Measurements from ENCODE around the gene C22orf39.

Gene C22orf39

DNA sequence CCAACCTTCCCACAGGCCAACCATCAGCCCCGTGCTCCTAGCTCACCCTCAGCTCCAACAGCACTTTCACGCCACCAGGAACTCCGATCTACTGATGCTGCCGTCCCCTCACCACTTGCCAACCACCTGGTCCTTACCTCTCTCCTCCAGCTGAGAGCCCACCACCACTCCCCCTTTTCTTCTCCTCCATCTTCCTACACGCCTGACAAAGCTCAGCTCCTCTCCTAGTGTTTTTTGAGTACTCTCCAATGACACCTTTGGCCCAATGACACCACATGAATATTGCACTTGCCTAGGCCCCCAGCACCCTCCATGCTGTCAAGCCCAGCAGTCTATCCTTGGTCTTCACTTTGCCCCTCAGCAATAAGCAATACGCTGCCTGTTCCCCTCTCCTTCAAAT is 46.6 kb downstream of the C22orf39 start:
- no peak for DNase-seq (ENCODE audit: low read depth)
- TF ChIP-seq, protein P1, sequence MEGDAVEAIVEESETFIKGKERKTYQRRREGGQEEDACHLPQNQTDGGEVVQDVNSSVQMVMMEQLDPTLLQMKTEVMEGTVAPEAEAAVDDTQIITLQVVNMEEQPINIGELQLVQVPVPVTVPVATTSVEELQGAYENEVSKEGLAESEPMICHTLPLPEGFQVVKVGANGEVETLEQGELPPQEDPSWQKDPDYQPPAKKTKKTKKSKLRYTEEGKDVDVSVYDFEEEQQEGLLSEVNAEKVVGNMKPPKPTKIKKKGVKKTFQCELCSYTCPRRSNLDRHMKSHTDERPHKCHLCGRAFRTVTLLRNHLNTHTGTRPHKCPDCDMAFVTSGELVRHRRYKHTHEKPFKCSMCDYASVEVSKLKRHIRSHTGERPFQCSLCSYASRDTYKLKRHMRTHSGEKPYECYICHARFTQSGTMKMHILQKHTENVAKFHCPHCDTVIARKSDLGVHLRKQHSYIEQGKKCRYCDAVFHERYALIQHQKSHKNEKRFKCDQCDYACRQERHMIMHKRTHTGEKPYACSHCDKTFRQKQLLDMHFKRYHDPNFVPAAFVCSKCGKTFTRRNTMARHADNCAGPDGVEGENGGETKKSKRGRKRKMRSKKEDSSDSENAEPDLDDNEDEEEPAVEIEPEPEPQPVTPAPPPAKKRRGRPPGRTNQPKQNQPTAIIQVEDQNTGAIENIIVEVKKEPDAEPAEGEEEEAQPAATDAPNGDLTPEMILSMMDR (conservative IDR thresholded peaks at IDR 0.05; ENCODE audit: control insufficient read depth, insufficient read depth, low read depth, low read length), result no peak
- H3K4me3 ChIP-seq (ENCODE audit: control insufficient read depth, low read depth, low read length), result no peak overlapping the region

DNA sequence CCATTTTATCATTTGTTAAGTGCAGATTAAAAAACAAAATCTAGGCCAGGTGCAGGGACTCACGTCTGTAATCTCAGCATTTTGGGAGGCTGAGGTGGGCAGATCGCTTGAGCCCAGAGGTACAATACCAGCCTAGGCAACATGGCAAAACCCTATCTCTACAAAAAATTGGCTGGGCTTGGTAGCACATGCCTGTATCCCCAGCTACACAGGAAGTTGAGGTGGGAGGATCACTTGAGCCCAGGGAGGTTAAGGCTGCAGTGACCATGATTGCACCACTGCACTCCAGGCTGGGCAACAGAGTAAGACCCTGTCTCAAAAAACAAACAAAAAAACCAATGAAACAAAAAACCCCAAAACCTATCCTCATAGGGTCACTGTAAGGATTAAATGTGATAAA is 48.9 kb downstream of the C22orf39 start:
- H3K4me3 ChIP-seq (ENCODE audit: control insufficient read depth, low read depth, low read length), result no peak overlapping the region
- TF ChIP-seq, protein P1 (conservative IDR thresholded peaks at IDR 0.05; ENCODE audit: control insufficient read depth, insufficient read depth, low read depth, low read length), result no peak
- no peak for DNase-seq (ENCODE audit: low read depth)

DNA sequence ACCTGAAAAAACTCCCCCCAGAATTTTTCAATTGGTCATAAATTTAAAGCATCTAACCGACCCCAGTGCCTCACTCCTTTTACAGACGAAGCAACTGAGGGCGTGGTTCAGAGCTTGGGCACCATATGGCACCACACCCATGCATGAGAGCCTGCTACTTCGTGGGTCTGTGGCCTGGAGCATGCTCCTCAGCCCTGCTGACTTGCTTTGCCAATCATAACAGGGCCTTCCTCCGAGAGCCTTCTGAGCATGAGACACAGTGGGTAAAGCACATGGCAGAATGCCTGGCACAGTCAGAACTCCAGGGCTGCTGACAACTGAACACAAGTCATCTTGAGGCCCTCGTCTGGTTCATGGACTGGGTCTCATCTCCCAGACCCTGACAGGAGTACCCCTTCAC is 49.3 kb downstream of the C22orf39 start:
- H3K4me3 ChIP-seq (ENCODE audit: control insufficient read depth, low read depth, low read length), result no peak overlapping the region
- peak; percentile 25 for DNase-seq (ENCODE audit: low read depth)
- TF ChIP-seq, protein P1 (conservative IDR thresholded peaks at IDR 0.05; ENCODE audit: control insufficient read depth, insufficient read depth, low read depth, low read length), result no peak

DNA sequence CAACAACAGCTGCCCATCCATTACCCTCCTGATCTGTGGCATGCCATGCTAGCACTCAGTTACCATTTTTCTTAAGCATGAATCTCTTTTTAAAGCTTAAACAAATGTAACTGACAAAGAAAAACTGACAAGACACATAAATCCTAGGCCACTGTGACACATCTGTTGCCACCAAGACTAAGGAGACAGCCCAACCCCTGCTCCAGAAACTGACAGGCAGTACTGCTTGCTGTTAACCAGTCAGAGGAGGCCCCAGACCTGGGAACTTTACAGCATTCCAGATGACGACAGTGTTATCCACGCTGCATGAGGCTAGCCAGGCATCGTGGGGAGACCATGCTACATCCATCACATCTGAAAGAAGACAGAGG is 49.8 kb downstream of the C22orf39 start:
- H3K4me3 ChIP-seq (ENCODE audit: control insufficient read depth, low read depth, low read length), result no peak overlapping the region
- TF ChIP-seq, protein P1 (conservative IDR thresholded peaks at IDR 0.05; ENCODE audit: control insufficient read depth, insufficient read depth, low read depth, low read length), result no peak
- DNase-seq (ENCODE audit: low read depth), result no peak

DNA sequence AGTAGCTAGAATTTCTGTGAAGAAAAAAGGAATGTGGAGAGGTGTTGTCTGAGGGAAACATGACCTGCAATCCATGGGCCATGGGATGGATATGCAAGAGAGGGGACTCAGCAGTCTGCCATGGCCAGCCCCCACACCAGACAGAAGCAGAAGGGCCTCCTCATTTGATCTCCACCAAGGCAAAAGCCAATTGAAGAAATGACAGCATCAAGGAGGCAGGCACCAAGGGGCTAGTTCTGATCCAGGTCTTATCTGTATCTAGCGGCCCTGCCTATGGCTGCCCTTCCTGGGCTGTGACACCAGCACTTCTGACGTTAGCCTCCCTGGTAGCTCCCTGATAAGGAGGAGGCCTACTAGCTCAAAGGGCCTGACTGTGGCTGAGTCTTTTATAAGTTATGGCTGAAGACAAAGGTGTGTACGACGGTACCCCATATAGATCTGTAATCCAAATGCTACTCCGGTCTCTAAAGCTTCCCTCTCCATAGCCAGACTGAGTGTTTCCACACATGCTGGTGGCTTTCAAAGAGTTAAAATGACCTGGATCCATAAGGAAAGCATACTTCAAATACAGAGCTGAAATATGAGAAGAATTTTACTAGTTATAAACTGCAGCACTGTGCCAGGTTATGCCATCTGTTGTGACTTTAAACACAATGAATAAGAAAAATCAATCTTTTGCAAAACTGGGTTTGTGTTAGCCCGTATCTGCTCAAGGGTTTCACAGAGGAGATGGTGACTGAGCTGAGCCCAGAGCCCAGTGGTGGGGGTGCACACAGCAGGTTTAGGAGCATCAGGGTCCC is 50.4 kb downstream of the C22orf39 start:
- DNase-seq (ENCODE audit: low read depth), result no peak
- TF ChIP-seq, protein P1 (conservative IDR thresholded peaks at IDR 0.05; ENCODE audit: control insufficient read depth, insufficient read depth, low read depth, low read length), result no peak
- no peak overlapping the region for H3K4me3 ChIP-seq (ENCODE audit: control insufficient read depth, low read depth, low read length)

DNA sequence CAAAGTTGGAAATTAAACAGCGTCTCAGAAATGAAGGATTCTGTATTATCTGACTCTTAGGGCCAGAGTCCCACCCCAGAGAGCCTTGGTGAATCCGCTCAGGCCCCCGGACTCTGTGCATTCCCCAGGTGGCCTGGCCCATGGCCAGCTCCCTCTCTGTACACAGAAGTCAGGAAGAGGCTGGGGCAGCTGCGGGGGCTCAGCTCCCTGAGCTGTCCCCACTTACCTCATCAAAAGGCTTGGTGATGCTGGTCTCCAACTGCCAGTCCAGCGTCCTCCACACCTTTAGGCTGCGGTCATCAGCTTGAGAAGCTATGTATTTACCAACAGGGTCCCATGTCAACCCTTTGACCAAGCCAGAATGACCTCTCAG is 51.0 kb downstream of the C22orf39 start:
- no peak overlapping the region for H3K4me3 ChIP-seq (ENCODE audit: control insufficient read depth, low read depth, low read length)
- DNase-seq (ENCODE audit: low read depth), result no peak
- TF ChIP-seq, protein P1 (conservative IDR thresholded peaks at IDR 0.05; ENCODE audit: control insufficient read depth, insufficient read depth, low read depth, low read length), result no peak

All from fibroblast of mammary gland (primary cell).